Liver (tissue), 9 donors: ENCODE data around the gene MIB2. TPM values are rescaled to one million over a fixed set of nuclear protein-coding genes. Genes with fewer than 3 reads are reported as not detected.

Experiments used
- DNase-seq: peaks from one replicate; pipeline ENCODE4 v3.0.0-alpha.2; 2017; ENCODE audit warnings: low spot score
- H3K27ac ChIP-seq, 2 donors: one replicate each; pipeline ENCODE4 v1.7.0; 2013; ENCODE audit warnings: inconsistent platforms in 2 of 2, low read length in 2 of 2, control low read depth in 1 of 2, low read depth in 1 of 2, mild to moderate bottlenecking in 1 of 2
- H3K27me3 ChIP-seq, 4 donors: one replicate each; pipeline versions ENCODE4 v1.6.1 to v1.7.0; 2013; ENCODE audit warnings: low read length in 3 of 4, inconsistent platforms in 1 of 4, mild to moderate bottlenecking in 1 of 4, moderate library complexity in 1 of 4; ENCODE audit not compliant: control insufficient read depth in 4 of 4, insufficient read depth in 4 of 4
- H3K36me3 ChIP-seq, 4 donors: one replicate each; pipeline versions ENCODE4 v1.6.1 to v1.7.0; 2013; ENCODE audit warnings: low read length in 3 of 4, mild to moderate bottlenecking in 3 of 4, low read depth in 1 of 4, moderate library complexity in 1 of 4; ENCODE audit not compliant: control insufficient read depth in 4 of 4, insufficient read depth in 3 of 4
- H3K4me1 ChIP-seq, 4 donors: one replicate each; pipeline versions ENCODE4 v1.6.1 to v1.7.0; 2013; ENCODE audit warnings: low read length in 3 of 4, mild to moderate bottlenecking in 3 of 4, moderate library complexity in 1 of 4; ENCODE audit not compliant: control insufficient read depth in 4 of 4, insufficient read depth in 4 of 4
- H3K4me3 ChIP-seq, 3 donors: one replicate each; pipeline versions ENCODE4 v1.6.1 to v1.7.0; 2013; ENCODE audit warnings: low read length in 3 of 3, control low read depth in 1 of 3, low read depth in 1 of 3, mild to moderate bottlenecking in 1 of 3
- H3K9ac ChIP-seq, 2 donors: one replicate each; pipeline ENCODE4 v1.7.0; 2013; ENCODE audit warnings: low read length in 2 of 2, mild to moderate bottlenecking in 2 of 2, moderate library complexity in 2 of 2, control low read depth in 1 of 2, low read depth in 1 of 2
- H3K9me3 ChIP-seq, 4 donors: one replicate each; pipeline versions ENCODE4 v1.6.1 to v1.7.0; 2013; ENCODE audit warnings: low read length in 3 of 4; ENCODE audit not compliant: control insufficient read depth in 4 of 4
- EGR1 ChIP-seq, 2 donors: IDR thresholded peaks; 2 replicates each; pipeline ENCODE4 v1.6.1; 2016 to 2018; ENCODE audit warnings: antibody characterized with exemption in 2 of 2, low read depth in 2 of 2
- FOXA1 ChIP-seq: IDR thresholded peaks from 2 replicates; pipeline ENCODE4 v1.6.1; 2016; ENCODE audit warnings: antibody characterized with exemption
- GABPA ChIP-seq, 2 donors: IDR thresholded peaks in 1 of 2; conservative IDR thresholded peaks in 1 of 2; 2 replicates each; pipeline ENCODE4 v1.6.1; 2016; ENCODE audit warnings: antibody characterized with exemption in 2 of 2, mild to moderate bottlenecking in 1 of 2, moderate library complexity in 1 of 2
- HNF4G ChIP-seq: IDR thresholded peaks from 2 replicates; pipeline ENCODE4 v1.6.1; 2016; ENCODE audit warnings: antibody characterized with exemption
- NR2F2 ChIP-seq: IDR thresholded peaks from 2 replicates; pipeline ENCODE4 v1.6.1; 2016; ENCODE audit warnings: antibody characterized with exemption
- RAD21 ChIP-seq, 2 donors: IDR thresholded peaks; 2 replicates each; pipeline ENCODE4 v1.6.1; 2016; ENCODE audit warnings: antibody characterized with exemption in 2 of 2, mild to moderate bottlenecking in 2 of 2
- RXRA ChIP-seq, 2 donors: IDR thresholded peaks; 2 replicates each; pipeline ENCODE4 v1.6.1; 2017 to 2018; ENCODE audit warnings: antibody characterized with exemption in 2 of 2, mild to moderate bottlenecking in 1 of 2
- SP1 ChIP-seq: IDR thresholded peaks from 2 replicates; pipeline ENCODE4 v1.6.1; 2018; ENCODE audit warnings: antibody characterized with exemption, mild to moderate bottlenecking
- TAF1 ChIP-seq: conservative IDR thresholded peaks from 2 replicates; pipeline ENCODE4 v1.6.1; 2016; ENCODE audit warnings: antibody characterized with exemption, mild to moderate bottlenecking
- YY1 ChIP-seq: IDR thresholded peaks from 2 replicates; pipeline ENCODE4 v1.6.1; 2016; ENCODE audit warnings: antibody characterized with exemption, mild to moderate bottlenecking
- WGBS: extraction: QIAGEN DNeasy Blood & Tissue Kit; methylation state at CpG from one replicate; pipeline ENCODE4 v1.1.7; 2013; 5-methylcytosine and 5-hydroxymethylcytosine counted together
- polyA plus RNA-seq, 2 donors: library from polyadenylated mRNA; stranded (reverse) in 1 of 2; unstranded in 1 of 2; fragments of 200-250 nt in 1 of 2; fragments of >200 nt in 1 of 2; fragmentation: Nextera tagmentation in 1 of 2; extraction: Ambion mirVana in 1 of 2; gene quantifications; one replicate each; pipeline versions ENCODE4 v1.2.1 to v1.2.3, GENCODE V29; 2013 to 2015
- total RNA-seq, 2 donors: library from RNA; depleted of rRNA; stranded (reverse); fragments of >200 nt; gene quantifications; one replicate each; pipeline ENCODE4 v1.2.3, GENCODE V29; 2014
- TF ChIP-seq, protein P1 (sequence below): fragments of 150-350 bp; IDR thresholded peaks from 2 replicates; pipeline ENCODE4 v1.5.1; 2017; ENCODE audit warnings: improper control_type of control experiment, low read depth, low read length; ENCODE audit not compliant: missing input control
- TF ChIP-seq, protein P2 (sequence below): IDR thresholded peaks from 2 replicates; pipeline ENCODE4 v1.6.1; 2016; ENCODE audit warnings: antibody characterized with exemption
- TF ChIP-seq, protein P3 (sequence below): IDR thresholded peaks from 2 replicates; pipeline ENCODE4 v1.6.1; 2016; ENCODE audit warnings: antibody characterized with exemption, mild to moderate bottlenecking
- donor health status: healthy.
- donor health status: healthy.
- donor health status: healthy.
- donor health status: healthy.
- donor health status: healthy.

The MIB2 gene
- total and polyA plus RNA-seq, 4 donors, result 9.8 to 33.0 (median 19.2) TPM

DNA sequence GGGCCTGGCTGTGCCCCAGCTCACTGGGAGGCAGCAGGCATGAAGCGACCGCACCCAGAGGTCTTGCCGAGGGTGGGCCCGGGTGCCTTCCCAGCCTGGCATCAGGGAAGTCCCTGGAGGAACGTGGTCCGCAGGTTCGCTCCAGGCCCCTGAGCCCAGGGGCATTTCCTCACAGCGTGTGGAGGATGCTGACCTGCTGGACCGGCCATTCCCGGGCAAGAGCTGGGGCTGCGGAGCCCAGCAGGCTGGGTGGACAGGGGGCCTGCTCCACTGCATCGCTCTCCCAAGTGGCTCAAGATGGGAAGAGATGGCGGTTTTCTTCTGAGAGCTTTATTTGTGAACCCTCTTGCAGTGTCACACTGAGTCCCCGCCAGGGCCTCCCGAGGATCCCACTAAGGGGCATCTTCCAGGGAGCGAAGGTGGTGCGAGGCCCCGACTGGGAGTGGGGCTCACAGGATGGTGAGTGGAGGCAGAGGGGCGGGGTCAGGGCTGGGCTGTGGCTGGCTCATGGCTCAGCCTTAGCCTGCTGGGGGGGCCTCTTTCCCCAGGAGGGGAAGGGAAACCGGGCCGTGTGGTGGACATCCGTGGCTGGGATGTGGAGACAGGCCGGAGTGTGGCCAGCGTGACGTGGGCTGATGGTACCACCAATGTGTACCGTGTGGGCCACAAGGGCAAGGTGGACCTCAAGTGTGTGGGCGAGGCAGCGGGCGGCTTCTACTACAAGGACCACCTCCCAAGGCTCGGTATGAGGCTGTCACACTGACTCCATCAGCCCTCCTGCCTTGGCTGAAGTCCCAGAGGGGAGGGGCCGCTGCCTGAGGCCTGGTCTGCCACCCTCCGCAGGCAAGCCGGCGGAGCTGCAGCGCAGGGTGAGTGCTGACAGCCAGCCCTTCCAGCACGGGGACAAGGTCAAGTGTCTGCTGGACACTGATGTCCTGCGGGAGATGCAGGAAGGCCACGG lies 9.4 kb downstream of the MIB2 start:
- 91% methylated on average over 38 of the region's 38 CpGs for WGBS
- Histone ChIP-seq H3K9me3 (no peaks in the 10 kb centered on the region), H3K4me3 (no peak overlapping the region), H3K36me3 (peaks cover 0 to 20% (median 5%) of the 10 kb centered on the region in 4 donors), H3K27ac (no peak overlapping the region), H3K9ac (no peak overlapping the region), H3K4me1 (peaks cover 0 to 10% (median 9%) of the 10 kb centered on the region in 4 donors), H3K27me3 (no peaks in the 10 kb centered on the region)
- no peak for DNase-seq
- TF ChIP-seq RAD21 (IDR thresholded peaks at IDR 0.05) (no peak), SP1 (no peak), YY1 (no peak), HNF4G (no peak), EGR1 (IDR thresholded peaks at IDR 0.05; ENCODE audit: low read depth in 2 of 2) (no peak), NR2F2 (no peak)
- TF ChIP-seq, protein P1, sequence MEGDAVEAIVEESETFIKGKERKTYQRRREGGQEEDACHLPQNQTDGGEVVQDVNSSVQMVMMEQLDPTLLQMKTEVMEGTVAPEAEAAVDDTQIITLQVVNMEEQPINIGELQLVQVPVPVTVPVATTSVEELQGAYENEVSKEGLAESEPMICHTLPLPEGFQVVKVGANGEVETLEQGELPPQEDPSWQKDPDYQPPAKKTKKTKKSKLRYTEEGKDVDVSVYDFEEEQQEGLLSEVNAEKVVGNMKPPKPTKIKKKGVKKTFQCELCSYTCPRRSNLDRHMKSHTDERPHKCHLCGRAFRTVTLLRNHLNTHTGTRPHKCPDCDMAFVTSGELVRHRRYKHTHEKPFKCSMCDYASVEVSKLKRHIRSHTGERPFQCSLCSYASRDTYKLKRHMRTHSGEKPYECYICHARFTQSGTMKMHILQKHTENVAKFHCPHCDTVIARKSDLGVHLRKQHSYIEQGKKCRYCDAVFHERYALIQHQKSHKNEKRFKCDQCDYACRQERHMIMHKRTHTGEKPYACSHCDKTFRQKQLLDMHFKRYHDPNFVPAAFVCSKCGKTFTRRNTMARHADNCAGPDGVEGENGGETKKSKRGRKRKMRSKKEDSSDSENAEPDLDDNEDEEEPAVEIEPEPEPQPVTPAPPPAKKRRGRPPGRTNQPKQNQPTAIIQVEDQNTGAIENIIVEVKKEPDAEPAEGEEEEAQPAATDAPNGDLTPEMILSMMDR, result no peak
- TF ChIP-seq, protein P2, sequence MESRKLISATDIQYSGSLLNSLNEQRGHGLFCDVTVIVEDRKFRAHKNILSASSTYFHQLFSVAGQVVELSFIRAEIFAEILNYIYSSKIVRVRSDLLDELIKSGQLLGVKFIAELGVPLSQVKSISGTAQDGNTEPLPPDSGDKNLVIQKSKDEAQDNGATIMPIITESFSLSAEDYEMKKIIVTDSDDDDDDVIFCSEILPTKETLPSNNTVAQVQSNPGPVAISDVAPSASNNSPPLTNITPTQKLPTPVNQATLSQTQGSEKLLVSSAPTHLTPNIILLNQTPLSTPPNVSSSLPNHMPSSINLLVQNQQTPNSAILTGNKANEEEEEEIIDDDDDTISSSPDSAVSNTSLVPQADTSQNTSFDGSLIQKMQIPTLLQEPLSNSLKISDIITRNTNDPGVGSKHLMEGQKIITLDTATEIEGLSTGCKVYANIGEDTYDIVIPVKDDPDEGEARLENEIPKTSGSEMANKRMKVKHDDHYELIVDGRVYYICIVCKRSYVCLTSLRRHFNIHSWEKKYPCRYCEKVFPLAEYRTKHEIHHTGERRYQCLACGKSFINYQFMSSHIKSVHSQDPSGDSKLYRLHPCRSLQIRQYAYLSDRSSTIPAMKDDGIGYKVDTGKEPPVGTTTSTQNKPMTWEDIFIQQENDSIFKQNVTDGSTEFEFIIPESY, result no peak

DNA sequence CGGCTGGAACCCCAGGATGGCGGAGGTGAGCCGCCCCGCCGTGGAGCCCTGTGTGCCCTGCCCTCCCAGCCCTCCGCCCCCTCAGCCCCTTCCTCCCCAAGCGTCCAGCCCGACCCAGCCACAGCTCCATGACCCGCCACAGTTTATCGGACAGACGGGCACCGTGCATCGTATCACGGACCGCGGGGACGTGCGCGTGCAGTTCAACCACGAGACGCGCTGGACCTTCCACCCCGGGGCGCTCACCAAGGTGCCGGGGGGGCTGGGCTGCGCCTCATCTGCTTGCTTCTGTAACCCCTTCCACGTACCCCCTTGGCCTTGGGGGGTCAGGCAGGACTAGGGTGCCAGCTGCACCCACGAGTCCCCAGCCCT lies 10.1 kb downstream of the MIB2 start:
- H3K4me3 ChIP-seq, result no peak overlapping the region
- H3K9me3 ChIP-seq, result no peaks in the 10 kb centered on the region
- TF ChIP-seq RAD21 (IDR thresholded peaks at IDR 0.05), result no peak
- no peak for TF ChIP-seq YY1
- no peak for TF ChIP-seq NR2F2
- TF ChIP-seq GABPA (IDR thresholded peaks at IDR 0.05 in 1 of 2, conservative IDR thresholded peaks at IDR 0.05 in 1 of 2), result no peak
- TF ChIP-seq RXRA (IDR thresholded peaks at IDR 0.05), result no peak
- H3K9ac ChIP-seq, result no peak overlapping the region
- DNase-seq, result no peak
- H3K36me3 ChIP-seq, result peaks cover 0 to 20% (median 5%) of the 10 kb centered on the region in 4 donors
- no peak overlapping the region for H3K27ac ChIP-seq
- no peaks in the 10 kb centered on the region for H3K27me3 ChIP-seq
- H3K4me1 ChIP-seq, result peaks cover under 1 to 3% (median 2%) of the 10 kb centered on the region in 4 donors
- WGBS, result 92% methylated on average over 28 of the region's 28 CpGs

DNA sequence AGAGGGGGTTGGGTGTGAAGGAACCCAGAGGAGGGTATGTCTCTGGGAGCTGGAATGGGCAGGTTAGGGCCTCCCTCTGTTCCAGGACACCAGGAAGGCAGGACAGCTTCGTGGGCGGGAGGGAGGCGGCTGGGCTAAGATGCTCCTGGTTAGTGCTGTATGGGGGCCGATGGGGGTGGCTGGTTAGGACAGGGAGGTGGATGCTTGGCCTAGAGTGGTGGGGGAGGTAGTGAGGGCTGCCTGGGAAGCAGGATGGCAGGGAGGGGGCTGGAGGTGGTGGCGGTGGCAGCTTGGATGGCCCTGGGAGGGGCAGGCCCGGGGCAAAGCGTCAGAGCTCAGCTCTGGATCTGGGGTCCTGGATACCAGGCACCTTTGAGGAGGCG lies 10.5 kb downstream of the MIB2 start:
- no peaks in the 10 kb centered on the region for H3K9me3 ChIP-seq
- no peak overlapping the region for H3K4me3 ChIP-seq
- no peak for DNase-seq
- peaks cover 0 to 2% (median 0%) of the 10 kb centered on the region in 4 donors for H3K4me1 ChIP-seq
- H3K27ac ChIP-seq, result no peak overlapping the region
- no peaks in the 10 kb centered on the region for H3K27me3 ChIP-seq
- TF ChIP-seq, protein P3, sequence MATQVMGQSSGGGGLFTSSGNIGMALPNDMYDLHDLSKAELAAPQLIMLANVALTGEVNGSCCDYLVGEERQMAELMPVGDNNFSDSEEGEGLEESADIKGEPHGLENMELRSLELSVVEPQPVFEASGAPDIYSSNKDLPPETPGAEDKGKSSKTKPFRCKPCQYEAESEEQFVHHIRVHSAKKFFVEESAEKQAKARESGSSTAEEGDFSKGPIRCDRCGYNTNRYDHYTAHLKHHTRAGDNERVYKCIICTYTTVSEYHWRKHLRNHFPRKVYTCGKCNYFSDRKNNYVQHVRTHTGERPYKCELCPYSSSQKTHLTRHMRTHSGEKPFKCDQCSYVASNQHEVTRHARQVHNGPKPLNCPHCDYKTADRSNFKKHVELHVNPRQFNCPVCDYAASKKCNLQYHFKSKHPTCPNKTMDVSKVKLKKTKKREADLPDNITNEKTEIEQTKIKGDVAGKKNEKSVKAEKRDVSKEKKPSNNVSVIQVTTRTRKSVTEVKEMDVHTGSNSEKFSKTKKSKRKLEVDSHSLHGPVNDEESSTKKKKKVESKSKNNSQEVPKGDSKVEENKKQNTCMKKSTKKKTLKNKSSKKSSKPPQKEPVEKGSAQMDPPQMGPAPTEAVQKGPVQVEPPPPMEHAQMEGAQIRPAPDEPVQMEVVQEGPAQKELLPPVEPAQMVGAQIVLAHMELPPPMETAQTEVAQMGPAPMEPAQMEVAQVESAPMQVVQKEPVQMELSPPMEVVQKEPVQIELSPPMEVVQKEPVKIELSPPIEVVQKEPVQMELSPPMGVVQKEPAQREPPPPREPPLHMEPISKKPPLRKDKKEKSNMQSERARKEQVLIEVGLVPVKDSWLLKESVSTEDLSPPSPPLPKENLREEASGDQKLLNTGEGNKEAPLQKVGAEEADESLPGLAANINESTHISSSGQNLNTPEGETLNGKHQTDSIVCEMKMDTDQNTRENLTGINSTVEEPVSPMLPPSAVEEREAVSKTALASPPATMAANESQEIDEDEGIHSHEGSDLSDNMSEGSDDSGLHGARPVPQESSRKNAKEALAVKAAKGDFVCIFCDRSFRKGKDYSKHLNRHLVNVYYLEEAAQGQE, result no peak
- no peak for TF ChIP-seq FOXA1
- TF ChIP-seq TAF1, result no peak
- peaks cover 0 to 20% (median 6%) of the 10 kb centered on the region in 4 donors for H3K36me3 ChIP-seq
- H3K9ac ChIP-seq, result no peak overlapping the region
- WGBS, result 92% methylated on average over 8 of the region's 8 CpGs
